COLO829 (cell line): ENCODE data around the gene EPHB4.

Experiments used
- DNase-seq: peaks from one replicate; pipeline ENCODE4 v3.0.0; 2012; ENCODE audit warnings: low spot score

The EPHB4 gene

DNA sequence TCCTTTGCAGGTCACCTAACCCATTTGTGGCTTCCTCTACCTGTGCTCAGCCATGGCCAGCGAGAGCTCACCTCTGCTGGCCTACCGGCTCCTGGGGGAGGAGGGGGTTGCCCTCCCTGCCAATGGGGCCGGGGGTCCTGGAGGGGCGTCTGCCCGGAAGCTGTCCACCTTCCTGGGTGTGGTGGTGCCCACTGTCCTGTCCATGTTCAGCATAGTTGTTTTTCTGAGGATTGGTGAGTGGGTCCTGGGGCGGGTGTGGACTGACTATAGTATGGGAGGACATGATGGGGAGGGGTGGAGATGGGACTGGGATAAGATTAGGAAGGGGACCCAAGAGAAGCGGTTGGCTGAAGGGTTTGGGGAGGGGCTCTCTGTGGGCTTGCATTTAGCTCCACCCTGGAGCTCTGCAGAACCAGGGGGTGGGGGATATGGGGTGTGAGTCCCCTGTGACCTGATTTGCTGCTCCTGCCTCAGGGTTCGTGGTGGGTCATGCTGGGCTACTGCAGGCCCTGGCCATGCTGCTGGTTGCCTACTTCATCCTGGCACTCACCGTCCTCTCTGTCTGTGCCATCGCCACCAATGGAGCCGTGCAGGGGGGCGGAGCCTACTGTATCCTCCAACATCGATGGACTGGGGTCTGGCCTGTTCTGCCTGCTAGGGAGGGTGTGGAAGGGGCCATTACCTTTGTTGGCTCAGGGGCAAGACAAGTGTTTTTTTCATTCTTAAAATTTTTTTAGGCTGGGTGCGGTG, 27.0 kb upstream of the EPHB4 start:
- DNase-seq: no peak

DNA sequence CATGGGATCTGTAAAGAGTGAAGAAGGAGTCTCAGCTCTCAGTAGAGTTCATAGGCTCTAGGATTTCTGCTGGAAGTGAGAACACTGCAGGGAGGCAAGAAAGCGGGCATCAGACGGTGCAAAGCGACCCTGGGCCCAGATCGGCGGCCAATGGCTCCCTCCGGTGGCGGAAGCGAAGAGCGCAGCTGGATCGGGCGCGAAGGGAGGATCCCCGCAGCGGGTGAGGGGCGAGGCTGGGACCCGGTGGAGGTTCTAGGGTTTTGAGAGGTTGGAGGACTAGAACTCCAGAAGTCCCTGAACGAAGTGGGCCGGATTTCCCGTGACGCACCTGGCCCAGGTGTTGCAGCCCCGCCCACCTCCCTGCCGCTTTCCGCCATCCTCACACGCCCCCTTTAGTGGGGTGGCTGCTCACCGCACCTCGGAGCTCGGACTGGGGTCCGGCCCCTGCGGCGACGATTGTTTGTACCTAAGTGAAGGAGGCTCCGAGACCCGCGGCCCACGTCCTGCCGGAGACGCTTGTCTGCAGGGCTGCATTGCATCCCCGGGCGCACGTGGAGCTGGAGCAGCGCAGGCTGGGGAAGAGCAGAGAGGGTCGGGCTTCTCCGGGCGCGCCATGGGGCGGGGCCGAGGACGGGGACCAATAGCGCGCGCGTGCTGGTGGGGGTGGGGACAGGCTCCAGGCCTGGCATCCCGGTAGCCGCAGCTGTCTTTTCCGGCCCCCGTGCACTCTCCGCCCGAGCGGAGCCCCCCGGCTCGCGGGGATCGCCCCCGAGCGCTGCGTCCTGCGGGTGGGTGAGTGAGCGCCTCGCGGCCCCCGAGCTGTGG, 24.9 kb upstream of the EPHB4 start, which contains the start of gene SLC12A9:
Gene SLC12A9, plus strand, starts transcription at position 666 of the 825 bp plus-strand sequence. CDS start 1,485 bp downstream, outside the sequence.
- peak; percentile 97 for DNase-seq

DNA sequence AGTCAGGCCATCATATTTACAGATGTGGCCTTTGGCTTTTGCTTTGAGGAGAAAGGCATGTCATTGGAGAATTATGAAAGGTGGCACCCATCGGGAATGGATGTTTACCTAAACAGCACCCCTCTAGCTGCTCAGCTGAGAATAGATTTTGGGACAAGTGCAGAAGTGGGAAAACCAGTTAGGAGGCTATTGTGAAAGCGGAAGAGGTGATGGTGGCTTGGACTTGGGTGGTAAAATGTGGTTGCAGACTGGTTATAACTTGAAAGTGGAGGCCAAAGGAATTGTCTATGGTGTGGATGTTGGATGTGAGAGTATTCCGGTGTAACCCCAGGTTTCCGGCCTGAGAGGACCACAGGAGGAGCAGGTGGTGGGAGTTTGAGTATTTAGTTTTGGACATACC, 20.0 kb upstream of the EPHB4 start:
- no peak for DNase-seq

DNA sequence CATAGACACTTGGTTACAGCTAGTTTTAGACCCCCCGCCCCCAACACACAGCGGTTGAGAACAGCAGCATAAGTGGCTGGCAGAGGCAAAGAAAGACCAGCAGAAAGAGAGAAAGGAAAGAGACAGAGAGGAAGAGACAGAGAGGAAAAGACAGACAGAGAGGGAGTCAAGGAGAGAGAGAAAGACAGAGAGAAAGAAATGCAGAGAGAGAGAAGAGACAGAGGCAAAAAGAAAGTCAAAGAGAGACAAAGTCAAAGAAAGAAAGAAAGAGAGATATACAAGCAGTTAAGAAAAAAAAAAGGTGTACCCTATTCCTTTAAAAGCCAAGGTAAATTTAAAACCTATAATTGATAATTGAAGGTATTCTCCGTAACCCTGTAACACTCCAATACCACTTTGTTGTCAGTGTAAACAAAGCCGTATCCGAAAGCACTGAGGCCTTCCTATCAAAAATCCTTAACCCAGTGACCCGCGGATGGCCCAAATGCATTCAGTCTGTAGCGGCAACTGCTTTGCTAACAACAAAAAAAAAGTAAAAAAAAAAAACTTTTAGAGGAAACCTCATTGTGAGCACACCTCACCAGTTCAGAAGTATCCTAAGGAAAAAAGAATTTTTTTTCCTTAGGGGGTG, 13.3 kb upstream of the EPHB4 start:
- DNase-seq: no peak

DNA sequence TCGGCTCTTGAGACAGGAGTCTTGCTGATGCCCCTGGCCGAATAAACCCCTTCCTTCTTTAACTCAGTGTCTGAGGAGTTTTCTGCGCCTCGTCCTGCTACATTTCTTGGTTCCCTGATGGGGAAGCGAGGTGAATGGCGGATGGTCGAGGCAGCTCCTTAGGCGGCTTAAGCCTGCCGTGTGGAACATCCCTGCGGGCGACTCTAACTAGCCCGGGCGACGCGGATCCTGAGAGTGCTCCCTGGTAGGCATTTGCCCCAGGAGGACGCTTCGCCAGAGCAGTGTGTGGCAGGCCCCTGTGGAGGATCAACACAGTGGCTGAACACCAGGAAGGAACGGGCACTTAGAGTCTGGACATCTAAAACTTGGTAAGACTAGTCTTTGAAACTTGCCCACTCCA, 12.0 kb upstream of the EPHB4 start:
- no peak for DNase-seq

DNA sequence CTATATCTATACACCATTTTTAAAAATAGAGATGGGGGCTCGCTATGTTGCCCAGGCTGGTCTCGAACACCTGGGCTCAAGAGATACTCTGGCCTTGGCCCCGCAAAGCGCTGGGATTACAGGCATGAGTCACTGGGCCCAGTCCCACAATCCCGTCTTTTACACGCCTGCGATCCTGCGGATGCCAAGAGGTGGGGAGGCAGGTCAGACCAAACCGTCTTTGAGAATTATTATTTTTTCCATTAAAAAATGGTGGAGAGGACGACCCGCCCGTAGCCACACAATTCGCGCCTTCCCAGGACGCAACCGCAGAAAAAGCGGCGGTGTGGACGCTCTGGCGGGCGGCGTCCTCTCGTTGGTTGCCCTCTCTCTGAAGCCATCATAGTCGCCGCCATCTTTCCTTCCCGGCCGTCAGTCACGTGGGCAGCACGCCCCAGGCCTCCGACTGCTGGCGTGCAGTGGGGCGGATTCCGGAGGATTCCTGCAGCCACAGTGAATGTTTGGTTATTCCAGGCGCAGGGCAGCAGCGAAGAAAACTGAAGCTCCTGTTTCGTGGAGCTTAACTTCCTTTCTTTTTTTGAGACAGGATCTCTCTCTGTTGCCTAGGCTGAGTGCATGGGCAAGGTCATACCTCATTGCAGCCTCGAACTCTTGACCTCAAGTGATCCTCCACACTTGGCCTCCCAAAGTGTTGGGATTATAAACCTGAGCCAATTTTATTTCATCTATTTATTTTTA, 9.9 kb upstream of the EPHB4 start:
- peak; percentile 93 for DNase-seq

DNA sequence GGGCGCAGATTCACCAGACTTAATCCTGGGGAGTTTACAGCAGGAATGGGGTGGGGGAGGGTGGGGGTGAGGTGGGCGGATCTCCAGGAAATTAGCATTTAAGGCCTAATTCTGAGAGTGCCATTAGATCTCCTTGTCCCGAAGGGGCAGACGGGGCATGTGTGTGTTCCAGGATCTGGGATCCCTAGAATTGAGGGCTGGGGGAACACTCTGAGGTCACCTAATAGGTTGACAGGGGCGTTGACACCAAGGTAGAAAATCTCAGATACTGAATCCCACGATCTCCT, 9.4 kb upstream of the EPHB4 start:
- no peak for DNase-seq

DNA sequence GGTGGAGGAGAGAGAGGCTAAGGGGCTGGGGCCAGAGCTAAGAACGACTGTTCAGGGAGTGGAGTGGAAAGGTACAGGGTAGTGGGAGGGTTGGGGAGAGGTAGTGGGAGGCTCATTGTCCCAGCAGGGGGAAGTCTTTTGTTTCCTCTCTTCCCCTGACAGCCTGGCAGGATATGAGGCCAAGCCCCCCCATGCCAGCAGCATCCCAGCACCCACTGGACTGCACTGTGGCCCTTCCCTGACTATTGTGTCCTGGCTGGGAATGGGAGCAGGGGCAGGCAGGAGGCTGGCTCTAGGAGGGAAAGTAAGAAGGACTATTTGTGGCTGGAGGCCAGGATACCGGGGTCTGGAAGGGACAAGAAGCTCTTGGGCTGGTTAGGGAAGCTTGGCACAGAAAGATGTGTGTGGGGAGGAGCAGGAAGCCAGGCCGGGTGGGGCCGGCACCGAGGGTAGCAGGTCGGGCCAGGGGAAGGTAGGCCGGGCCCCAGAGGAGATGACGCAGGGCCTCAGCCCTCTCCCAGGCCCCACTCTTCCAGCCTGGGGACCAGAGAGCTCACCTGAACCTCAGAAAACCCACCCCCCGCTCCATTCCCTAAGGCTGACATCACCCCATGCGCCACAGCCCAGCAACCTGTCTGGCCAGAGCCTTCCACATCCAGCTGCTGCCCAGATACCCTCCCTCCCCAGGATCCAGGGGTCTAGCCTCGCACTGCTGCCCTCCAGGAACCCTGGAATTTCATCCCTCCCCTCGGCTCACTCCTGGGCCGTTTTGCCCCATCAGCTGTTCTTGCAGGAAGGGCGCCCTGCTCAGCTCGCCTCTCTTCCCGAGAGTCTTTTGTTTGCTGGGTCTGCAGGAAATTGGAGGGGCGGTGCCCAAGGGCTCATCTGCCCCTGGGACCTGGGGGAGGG, 8.8 kb upstream of the EPHB4 start:
- DNase-seq: no peak

DNA sequence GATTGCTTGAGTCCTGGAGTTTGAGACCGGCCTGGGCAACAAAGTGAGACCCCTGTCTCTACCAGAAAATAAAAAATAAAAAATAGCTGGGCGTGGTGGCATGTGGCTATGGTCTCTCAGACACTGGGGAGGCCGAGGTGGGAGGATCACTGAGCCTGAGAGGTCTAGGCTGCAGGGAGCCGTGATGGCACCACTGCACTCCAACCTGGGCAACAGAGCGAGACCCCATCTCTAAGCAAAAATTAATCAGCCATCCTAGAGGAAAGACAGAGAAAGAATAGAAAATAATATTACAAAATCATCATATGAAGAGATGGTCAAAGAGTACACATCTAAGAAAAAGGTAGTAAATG, 4.9 kb upstream of the EPHB4 start:
- DNase-seq: no peak

DNA sequence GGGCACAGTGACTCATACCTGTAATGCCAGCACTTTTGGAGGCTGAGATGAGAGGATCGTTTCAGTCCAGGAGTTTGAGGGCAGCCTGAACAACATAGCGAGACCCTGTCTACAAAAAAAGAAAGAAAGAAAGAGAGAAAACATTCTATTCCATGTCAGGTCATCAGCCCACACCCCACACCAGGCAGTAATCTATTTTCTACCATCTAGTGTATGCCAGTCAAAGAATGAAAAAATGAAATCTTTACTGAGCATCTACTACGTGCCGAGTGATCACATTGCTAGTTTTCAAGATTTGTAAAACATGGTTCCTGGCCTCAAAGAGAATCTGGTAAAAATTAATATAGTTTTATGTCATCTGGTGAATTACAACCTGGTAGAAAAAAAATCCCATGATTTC, 3.1 kb upstream of the EPHB4 start:
- DNase-seq: no peak

DNA sequence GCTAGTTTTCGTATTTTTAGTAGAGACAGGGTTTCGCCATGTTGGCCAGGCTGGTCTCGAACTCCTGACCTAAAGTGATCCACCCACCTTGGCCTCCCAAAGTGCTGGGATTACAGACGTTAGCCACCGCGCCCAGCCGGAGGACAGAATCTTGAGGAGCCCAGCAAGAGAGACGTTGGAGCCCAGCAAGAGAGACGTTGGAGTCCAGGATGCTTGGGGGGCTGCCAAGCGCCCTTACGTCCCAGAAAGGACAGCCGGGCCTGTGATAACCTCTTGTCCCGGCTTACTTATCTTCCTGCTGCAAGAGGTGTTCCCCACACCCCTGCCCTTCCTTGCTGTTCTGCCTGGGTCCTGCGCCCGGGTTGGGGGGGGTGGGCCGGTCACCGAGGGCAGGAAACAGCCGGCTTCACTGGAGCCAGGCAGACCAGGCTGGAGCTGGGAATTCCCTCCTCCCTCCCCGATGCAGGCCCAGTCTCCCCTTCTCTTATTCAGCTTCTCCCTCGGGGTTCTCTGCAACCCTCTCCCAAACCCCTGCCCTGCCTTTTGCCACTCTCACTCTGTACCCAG, 1.9 kb upstream of the EPHB4 start:
- DNase-seq: no peak

DNA sequence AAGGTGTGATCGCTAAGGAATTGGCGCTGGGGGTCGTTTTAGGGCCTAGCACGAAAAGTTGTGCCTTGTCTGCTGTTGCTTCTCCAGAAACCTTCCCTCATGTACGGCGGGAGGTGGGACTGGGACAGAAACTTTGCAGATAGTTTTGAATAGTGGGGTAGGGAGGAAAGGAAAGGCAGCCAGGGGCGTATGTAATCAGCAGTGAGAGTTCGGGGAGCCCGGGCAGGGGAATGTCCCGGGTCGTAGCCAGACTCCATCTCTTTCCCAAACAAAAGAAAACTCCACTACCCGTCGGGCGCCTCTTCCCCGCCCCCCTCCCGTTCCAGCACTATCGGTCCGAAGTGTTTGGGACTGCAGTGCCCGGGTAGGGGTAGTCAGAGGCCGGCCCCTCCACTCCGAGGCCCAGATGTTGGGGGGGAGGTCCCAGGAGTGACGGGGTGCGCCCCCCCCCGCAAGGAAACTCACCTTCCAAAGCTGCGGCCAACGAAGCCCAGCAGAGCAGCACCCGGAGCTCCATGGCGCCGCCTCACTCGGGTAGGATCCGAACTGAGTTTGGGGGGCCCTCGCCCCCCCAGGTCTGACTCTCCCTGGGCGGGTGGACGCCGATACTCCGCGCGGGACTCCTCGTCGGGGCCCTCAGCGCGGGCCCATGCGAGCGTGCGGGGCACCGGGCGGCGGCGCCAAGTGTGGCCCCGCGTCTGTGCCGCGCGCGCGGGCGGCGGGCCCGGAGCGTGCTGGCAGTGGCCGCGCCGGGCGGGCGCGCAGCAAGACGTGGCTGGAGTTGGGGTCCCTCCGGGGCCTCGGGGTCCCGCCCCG, 601 bp downstream of the EPHB4 start:
- DNase-seq: no peak

DNA sequence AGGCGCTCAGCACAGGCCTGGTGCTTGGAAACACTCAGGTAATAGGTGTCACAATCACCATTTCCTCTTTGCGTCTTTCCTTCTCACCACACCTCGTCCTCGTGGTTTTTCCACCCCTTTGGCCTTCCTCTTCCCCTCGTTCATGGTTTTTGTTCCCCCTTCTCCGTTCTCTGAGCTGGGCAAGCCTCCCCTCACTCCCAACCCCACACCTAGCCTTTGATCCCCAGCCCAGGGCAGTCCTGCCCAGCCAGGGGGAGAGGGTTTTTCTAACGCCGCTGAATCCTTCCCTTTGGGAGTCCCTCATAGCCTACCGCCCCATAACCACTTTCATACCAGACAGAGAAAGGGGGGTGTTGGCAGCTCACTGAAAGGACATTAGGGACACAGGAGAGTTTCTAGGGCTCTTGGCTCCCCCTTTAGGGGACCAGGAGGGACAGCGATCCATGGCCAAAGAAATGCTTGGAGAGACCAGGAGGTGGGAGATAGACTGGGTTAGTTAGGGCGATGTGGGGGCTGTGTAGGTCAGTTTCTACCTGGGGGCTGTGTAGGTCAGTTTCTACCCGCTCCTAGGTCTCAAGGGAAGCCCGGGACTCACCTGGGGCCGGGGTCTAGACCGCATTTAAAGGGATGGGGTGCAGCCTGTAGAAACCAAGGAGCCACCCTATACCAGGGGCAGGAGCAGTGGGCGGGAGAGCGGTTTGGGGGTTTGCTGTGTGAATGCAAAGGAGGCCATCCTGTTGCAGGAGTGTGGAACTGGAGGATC, 1.4 kb downstream of the EPHB4 start:
- no peak for DNase-seq

DNA sequence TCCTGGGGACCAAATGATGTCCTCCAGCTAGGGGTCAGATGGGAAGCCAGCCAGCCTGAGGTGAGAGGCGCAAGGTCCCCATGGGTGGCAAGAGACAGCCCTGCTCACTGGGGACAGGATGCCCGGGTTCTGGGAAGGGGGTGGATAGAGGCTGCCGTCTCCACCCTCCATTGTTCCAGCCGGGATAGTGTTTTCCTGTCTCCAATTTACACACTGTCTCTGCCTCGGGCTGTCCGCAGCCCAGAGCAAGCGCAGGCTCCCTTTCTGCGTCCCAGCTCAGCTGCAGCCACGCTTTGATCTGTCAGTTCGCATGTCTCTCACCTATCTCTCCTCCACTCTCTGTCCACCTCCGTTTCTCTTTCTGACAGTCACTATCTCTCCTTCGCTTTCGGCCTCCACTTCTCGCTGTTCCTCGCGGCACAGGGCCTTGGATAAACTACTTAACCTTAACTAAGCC, 2.1 kb downstream of the EPHB4 start:
- DNase-seq: no peak

DNA sequence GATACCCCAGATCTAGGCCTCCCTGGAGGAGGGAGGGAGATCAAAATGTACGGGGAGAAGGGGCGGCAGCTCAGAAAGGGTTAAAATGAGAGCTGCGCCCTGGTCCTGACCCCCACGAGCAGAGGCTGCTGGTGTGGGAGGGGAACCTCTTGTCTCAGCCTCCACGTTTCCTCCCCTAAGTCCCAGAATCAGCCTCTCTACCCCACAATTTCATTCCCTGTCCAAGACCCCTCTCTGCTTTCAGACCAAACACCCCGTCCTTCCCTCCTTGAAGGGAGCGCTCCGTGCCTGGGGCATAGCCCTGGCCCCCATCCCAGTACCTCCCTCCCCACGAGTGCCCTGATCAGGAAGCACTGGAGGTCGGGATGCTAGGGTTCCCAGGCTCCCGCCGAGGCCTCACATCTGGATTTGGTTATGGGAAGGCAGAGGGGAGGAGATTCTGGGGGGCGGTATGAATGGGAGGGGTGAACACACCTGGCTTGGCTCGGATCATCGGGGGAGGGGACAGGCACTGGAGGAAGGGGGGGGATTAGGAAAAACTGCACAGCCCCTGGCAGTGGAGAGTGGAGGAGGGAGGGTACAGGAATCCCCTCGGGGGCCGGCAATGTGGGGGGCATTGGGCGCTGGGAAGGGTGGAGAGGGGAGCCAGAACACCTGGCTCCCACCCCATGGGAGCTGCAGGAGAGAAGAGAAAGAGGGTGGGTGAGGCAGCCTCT, 2.7 kb downstream of the EPHB4 start:
- no peak for DNase-seq

DNA sequence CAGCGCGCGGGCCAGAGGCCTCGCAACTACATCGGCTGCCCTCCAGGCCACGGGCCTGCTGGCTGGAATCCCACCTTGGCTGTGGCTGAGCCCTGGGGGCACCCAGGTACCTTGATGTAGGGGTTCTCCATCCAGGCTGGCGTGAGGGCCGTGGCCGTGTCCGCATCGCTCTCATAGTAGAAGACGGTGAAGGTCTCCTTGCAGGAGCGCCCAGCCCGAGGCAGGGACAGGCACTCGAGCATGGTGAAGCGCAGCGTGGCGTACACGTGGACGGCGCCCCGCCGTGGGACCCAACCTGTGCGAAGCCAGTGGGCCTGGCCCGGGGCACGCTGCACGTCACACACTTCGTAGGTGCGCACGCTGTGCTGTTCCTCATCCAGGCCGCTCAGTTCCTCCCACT, 3.8 kb downstream of the EPHB4 start:
- DNase-seq: no peak

DNA sequence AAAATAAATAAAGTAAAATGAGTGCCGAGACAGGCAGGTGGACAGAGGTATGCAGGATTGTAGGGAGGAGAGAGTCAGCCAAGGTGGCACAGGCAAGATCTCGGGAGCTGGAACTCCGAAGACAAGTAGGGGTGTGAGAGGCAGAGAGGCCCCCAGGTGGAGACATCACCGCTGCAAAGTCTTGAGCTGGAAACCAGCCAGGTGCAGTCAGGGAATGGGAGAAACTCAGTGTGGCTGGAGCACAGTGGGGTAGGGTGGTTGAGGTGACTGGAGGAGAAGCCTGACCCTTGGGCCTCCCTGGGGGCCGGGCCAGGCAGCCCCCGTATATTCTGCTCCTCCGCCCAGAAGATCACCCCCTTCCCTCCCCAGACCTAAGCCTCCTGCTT, 4.2 kb downstream of the EPHB4 start:
- DNase-seq: no peak

DNA sequence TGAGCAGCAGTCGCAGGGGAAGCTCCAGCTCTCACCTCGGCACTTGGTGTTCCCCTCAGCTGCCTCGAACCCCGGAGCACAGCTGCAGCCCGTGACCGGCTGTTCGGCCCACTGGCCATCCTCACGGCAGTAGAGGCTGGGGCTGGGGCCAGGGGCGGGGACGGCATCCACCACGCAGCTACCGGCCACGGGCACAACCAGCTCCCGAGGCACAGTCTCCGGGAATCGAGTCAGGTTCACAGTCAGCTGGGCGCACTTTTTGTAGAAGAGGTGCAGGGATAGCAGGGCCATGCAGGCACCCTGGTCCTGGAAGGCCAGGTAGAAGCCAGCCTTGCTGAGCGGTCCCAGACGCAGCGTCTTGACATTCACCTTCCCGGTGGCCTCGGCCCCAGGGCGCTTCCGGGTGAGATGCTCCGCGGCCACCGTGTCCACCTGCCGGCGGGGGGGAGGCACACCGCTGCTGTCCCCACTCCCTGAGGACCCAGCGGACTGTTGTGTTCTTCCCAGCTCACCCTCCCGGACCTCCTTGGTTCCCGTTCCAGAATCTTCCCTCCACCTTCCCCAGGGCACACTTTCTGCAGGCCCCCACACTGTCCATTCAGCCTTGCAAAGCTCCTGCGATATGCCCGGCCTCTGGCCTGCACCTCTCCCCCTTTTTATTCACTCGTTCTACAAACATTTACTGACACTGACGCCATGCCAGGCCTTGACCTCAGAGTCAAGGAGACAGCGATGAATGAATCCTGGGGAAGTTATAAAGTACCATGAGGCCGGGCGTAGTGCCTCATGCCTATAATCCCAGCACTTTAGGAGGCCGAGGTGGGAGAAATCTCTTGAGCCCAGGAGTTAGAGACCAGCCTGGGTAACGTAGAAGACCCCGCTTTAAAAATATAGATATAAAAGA, 4.8 kb downstream of the EPHB4 start:
- DNase-seq: no peak
